ENCODE measurements around the gene AURKA. TPM values are rescaled to one million over a fixed set of nuclear protein-coding genes. Genes with fewer than 3 reads are reported as not detected.

AURKA gene
- total RNA-seq = 9.2 TPM

GRCh38 chr20:56392132-56392880 lies at the start of gene AURKA, which contains the start of gene CSTF1:
Gene AURKA, minus strand, starts transcription at chr20:56392215. Its CDS starts 4,018 bp downstream, at chr20:56388197.
Gene CSTF1, plus strand, starts transcription at chr20:56392645. Its CDS starts 2,908 bp downstream, at chr20:56395553.

GRCh38 chr20:56411759-56412472 lies 19.9 kb upstream of the AURKA start, which contains the start of gene CASS4:
Gene CASS4, plus strand, starts transcription at chr20:56412260. Its CDS starts 199 bp downstream, at chr20:56412459.

DNA sequence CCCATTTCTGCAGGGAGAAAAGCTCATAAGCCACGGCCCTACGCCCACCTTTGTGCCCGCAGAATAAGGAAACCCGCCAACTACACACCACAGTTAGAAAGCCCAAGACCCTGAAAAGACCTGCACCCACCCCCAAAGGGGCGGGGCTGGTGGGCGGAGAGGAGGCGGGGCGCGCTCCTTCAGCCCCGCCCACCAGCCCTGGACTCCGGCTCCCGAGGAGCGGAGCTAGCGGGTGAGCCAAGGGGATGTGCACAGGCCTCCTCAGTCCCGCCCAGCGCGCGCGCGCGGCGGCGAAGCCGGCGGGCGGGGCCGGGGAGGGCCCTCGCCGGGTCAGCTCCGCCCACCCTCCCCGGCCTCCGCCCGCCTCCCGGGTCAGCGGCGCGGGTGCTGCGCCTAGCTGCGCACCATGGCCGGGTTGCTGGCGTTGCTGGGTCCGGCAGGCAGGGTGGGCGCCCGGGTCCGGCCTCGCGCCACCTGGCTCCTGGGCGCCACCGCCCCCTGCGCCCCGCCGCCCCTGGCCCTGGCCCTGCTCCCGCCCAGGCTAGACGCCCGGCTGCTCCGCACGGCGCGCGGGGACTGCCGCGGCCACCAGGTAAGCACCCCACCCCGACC lies 33.3 kb downstream of the AURKA start, which contains the start of gene FAM210B:
FAM210B (plus strand) TSS at position 375 of the 612 bp plus-strand sequence; CDS start at position 407, 32 bp downstream.

Other genes starting within 250 kb of the AURKA start
- gene MC3R, start 143.5 kb downstream of the AURKA start, total RNA-seq = not detected
- gene FAM210B, start 33.2 kb downstream of the AURKA start, total RNA-seq = 39.1 TPM
- gene CSTF1, start 430 bp upstream of the AURKA start, total RNA-seq = 50.3 TPM
- gene CASS4, start 20.0 kb upstream of the AURKA start, total RNA-seq = 4.1 TPM
- 57.2 TPM for gene RTF2, start 76.4 kb upstream of the AURKA start, total RNA-seq
- gene FAM209A, start 132.5 kb upstream of the AURKA start, total RNA-seq = not detected
- gene FAM209B, start 141.0 kb upstream of the AURKA start, total RNA-seq = not detected
- 1.2 TPM for gene TFAP2C, start 237.1 kb upstream of the AURKA start, total RNA-seq